Heart right ventricle (tissue), 16 donors: ENCODE results near the gene KREMEN1. TPM values are rescaled to one million over a fixed set of nuclear protein-coding genes. Genes with fewer than 3 reads are reported as not detected.
A peak's percentile ranks its signal among the peaks of the same experiment; 100 is the strongest.

Experiments used
- ATAC-seq, 8 donors: fragments of 200-7000 bp; cut with Tn5 transposase; one replicate each; pipeline ENCODE4 v1.9.1; 2020; ENCODE audit warnings: mild to moderate bottlenecking in 8 of 8, moderate library complexity in 8 of 8, moderate number of reproducible peaks in 1 of 8
- DNase-seq, 2 donors: peaks; one replicate each; pipeline ENCODE4 v3.0.0-alpha.2; 2020
- H3K27ac ChIP-seq, 10 donors: fragments of 200-600 bp; sonication (generic) in 2 of 10; one replicate each; pipeline versions ENCODE4 v1.5.0 to v1.8.0; 2020 to 2022; ENCODE audit warnings: mild to moderate bottlenecking in 3 of 10
- H3K27me3 ChIP-seq, 7 donors: fragments of 200-600 bp; one replicate each; pipeline ENCODE4 v1.8.0; 2021 to 2022; ENCODE audit warnings: mild to moderate bottlenecking in 2 of 7
- H3K36me3 ChIP-seq, 9 donors: fragments of 200-600 bp; sonication (generic) in 1 of 9; one replicate each; pipeline versions ENCODE4 v1.5.0 to v1.8.0; 2020 to 2022; ENCODE audit warnings: mild to moderate bottlenecking in 2 of 9
- H3K4me1 ChIP-seq, 9 donors: fragments of 200-600 bp; sonication (generic) in 1 of 9; one replicate each; pipeline versions ENCODE4 v1.5.0 to v1.8.0; 2020 to 2022; ENCODE audit warnings: mild to moderate bottlenecking in 4 of 9
- H3K4me3 ChIP-seq, 10 donors: fragments of 200-600 bp; sonication (generic) in 2 of 10; one replicate each; pipeline versions ENCODE4 v1.5.0 to v1.8.0; 2020 to 2022; ENCODE audit warnings: mild to moderate bottlenecking in 7 of 10, moderate library complexity in 2 of 10
- H3K9me3 ChIP-seq, 11 donors: fragments of 200-600 bp in 10 of 11; sonication (generic) in 2 of 11; one replicate each; pipeline versions ENCODE4 v1.5.0 to v1.8.0; 2013 to 2022; ENCODE audit warnings: mild to moderate bottlenecking in 2 of 11, control low read depth in 1 of 11, moderate library complexity in 1 of 11
- CTCF ChIP-seq, 9 donors: fragments of 200-600 bp; sonication (generic) in 2 of 9; IDR thresholded peaks; one replicate each; pipeline versions ENCODE4 v1.5.0 to v1.8.0; 2021 to 2022; ENCODE audit warnings: antibody characterized with exemption in 9 of 9, mild to moderate bottlenecking in 5 of 9, moderate library complexity in 1 of 9
- WGBS, 2 donors: extraction: QIAGEN DNeasy Blood & Tissue Kit; methylation state at CpG; one replicate each; pipeline ENCODE4 v1.1.7; 2013; ENCODE audit warnings: inconsistent platforms in 1 of 2; 5-methylcytosine and 5-hydroxymethylcytosine counted together
- intact Hi-C, 10 donors: fragments of 100-400 bp; cut with DNase I; formaldehyde crosslinking; loops; one replicate each; pipeline versions ENCODE4 v1.11.1 to v1.14.2; 2022
- polyA plus RNA-seq, 2 donors: library from polyadenylated mRNA; stranded (reverse); fragments of 200-250 nt; gene quantifications; one replicate each; pipeline ENCODE4 v1.2.3, GENCODE V29; 2013
- total RNA-seq, 10 donors: library from RNA; stranded (reverse); fragmentation: NEBNext Ultra II Directional in 3 of 10; extraction: Animal tissue kit (Norgen Biotek cat#: 25700) in 3 of 10; gene quantifications; one replicate each; pipeline versions ENCODE4 v1.2.1 to v1.2.4, GENCODE V29; 2021 to 2023
- donor health status: Arrhythmogenic right ventricular cardiomyopathy.
- donor health status: ischemic (EF 13 %, LVEDD 7.1; RV severe dilation, severe dysfunction).
- donor health status: healthy with polysubstance abuse.
- donor health status: DM: no; HTN: yes; CAD: no.
- donor health status: DM: no; HTN: no; CAD: no.
- donor health status: ischemic (EF 25% LVEDD 6.9; RV normal size, moderate dysfunction).
- donor health status: ischemic (EF 25% LVEDD 5.7; RV mildly dilated, moderate dysfunction).
- donor health status: healthy.
- donor health status: DM: yes; HTN: yes; CAD: no.
- donor health status: Ischemic cardiomyopathy.
- donor health status: ischemic (EF 35%, LVEDD 5.7; RV mildly dilated, moderate dysfunction).
- donor health status: nonischemic (EF 11% LVEDD 7.7; RV severe dilation, severe dysfunction).
- donor health status: DM: yes; HTN: yes; CAD: no.
- donor health status: PGD.
- donor health status: ischemic (EF 29% LVEDD 5.4; RV normal size, mild dysfunction).
- donor health status: nonischemic (EF 23%, LVEDD 6.1; RV moderate dilation, normal function).

The KREMEN1 gene
- total and polyA plus RNA-seq, 12 donors = 7.4 to 46.3 (median 36.5) TPM

- Histone ChIP-seq H3K9me3 (no peaks in the 10 kb centered on the region), H3K4me1 (peaks cover 0 to 12% (median 0%) of the 10 kb centered on the region in 9 donors), H3K36me3 (peaks cover 0 to 75% (median 25%) of the 10 kb centered on the region in 9 donors), H3K27me3 (no peaks in the 10 kb centered on the region), H3K4me3 (no peak overlapping the region), H3K27ac (no peak overlapping the region)
- ATAC-seq = peak in 1 of 8 donors; percentile 9
- WGBS, 2 donors = 96 to 98% methylated on average over 13 of the region's 13 CpGs
- no peak for DNase-seq
- no peak for TF ChIP-seq CTCF (IDR thresholded peaks at IDR 0.05)
- intact Hi-C loops = no loop called here
Measured at GRCh38 chr22:29138556-29139305, 65.9 kb downstream of the KREMEN1 start.

- no peak for TF ChIP-seq CTCF (IDR thresholded peaks at IDR 0.05)
- Histone ChIP-seq H3K36me3 (peaks cover 0 to 78% (median 25%) of the 10 kb centered on the region in 9 donors), H3K27me3 (no peaks in the 10 kb centered on the region), H3K27ac (peak overlapping the region in 1 of 10 donors; percentile 50), H3K4me1 (peaks cover 0 to 12% (median 0%) of the 10 kb centered on the region in 9 donors), H3K9me3 (no peaks in the 10 kb centered on the region), H3K4me3 (no peak overlapping the region)
- WGBS, 2 donors = 81 to 82% methylated on average over 8 of the region's 8 CpGs
- ATAC-seq (peak in 4 of 8 donors; percentile 33 to 77 (median 52)), DNase-seq (no peak)
- intact Hi-C loops = no loop called here
Measured at GRCh38 chr22:29139965-29140782, 67.3 kb downstream of the KREMEN1 start.

GRCh38 chr22:29141078-29141688, 68.3 kb downstream of the KREMEN1 start:
- TF ChIP-seq CTCF (IDR thresholded peaks at IDR 0.05) = no peak
- DNase-seq (no peak), ATAC-seq (no peak)
- peaks cover 0 to 12% (median 0%) of the 10 kb centered on the region in 9 donors for H3K4me1 ChIP-seq
- H3K4me3 ChIP-seq = no peak overlapping the region
- WGBS, 2 donors = 80 to 83% methylated on average over 10 of the region's 10 CpGs
- no peak overlapping the region for H3K27ac ChIP-seq
- peaks cover 0 to 82% (median 25%) of the 10 kb centered on the region in 9 donors for H3K36me3 ChIP-seq
- H3K27me3 ChIP-seq = no peaks in the 10 kb centered on the region
- no peaks in the 10 kb centered on the region for H3K9me3 ChIP-seq
- intact Hi-C loops = no loop called here

DNA sequence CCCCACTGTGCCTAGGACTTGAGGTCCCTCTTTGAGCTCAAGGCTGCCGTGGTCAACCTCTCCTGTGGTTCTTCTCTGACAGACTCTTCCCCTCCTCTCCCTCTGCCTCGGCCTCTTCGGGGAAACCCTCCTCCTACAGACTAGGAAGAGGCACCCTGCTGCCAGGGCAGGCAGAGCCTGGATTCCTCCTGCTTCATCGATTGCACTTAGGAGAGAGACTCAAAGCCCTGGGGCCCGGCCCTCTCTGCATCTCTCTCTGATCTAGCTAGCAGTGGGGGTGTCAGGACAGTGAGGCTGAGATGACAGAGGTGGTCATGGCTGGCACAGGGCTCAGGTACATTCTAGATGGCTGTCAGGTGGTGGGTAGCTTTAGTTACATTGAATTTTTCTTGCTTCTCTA, 69.3 kb downstream of the KREMEN1 start:
- Histone ChIP-seq H3K27me3 (no peaks in the 10 kb centered on the region), H3K9me3 (no peaks in the 10 kb centered on the region), H3K36me3 (peaks cover 0 to 76% (median 25%) of the 10 kb centered on the region in 9 donors), H3K27ac (no peak overlapping the region), H3K4me1 (peaks cover 0 to 12% (median 0%) of the 10 kb centered on the region in 9 donors), H3K4me3 (no peak overlapping the region)
- no peak for TF ChIP-seq CTCF (IDR thresholded peaks at IDR 0.05)
- WGBS, 2 donors = 82 to 87% methylated on average over 5 of the region's 5 CpGs
- ATAC-seq (no peak), DNase-seq (no peak)
- intact Hi-C loops = no loop called here
